ENCODE measurements around the gene KRTAP10-9. TPM values are rescaled to one million over a fixed set of nuclear protein-coding genes. Genes with fewer than 3 reads are reported as not detected.

The KRTAP10-9 gene
- total RNA-seq, 8 experiments from 2014 or later: 0.18 to 1.0 (median 0.46) TPM; not detected in 3

Other genes starting within 250 kb of the KRTAP10-9 start
- 1 to 10 TPM in 5 of 8 experiments, under 1 TPM in 3; 0.18 to 4.8 (median 2.6) TPM for gene LRRC3, start 171.6 kb upstream of the KRTAP10-9 start, total RNA-seq
- 1 to 10 TPM in 1 of 8 experiments, under 1 TPM in 2, not detected in 5; 0.18 to 1.1 (median 0.25) TPM for gene KRTAP10-1, start 86.9 kb upstream of the KRTAP10-9 start, total RNA-seq
- 1 to 10 TPM in 1 of 8 experiments, under 1 TPM in 3, not detected in 4; 0.17 to 1.1 (median 0.47) TPM for gene KRTAP10-2, start 75.6 kb upstream of the KRTAP10-9 start, total RNA-seq
- gene KRTAP10-3, start 68.3 kb upstream of the KRTAP10-9 start, total RNA-seq: 1 to 10 TPM in 1 of 8 experiments, under 1 TPM in 4, not detected in 3; 0.23 to 1.1 (median 0.46) TPM
- gene KRTAP10-4, start 53.4 kb upstream of the KRTAP10-9 start, total RNA-seq: under 1 TPM in 3 of 8 experiments, not detected in 5; 0.41 to 1.00 (median 0.87) TPM
- gene KRTAP10-5, start 46.5 kb upstream of the KRTAP10-9 start, total RNA-seq: 1 to 10 TPM in 1 of 8 experiments, under 1 TPM in 3, not detected in 4; 0.17 to 1.1 (median 0.43) TPM
- under 1 TPM in 4 of 8 experiments, not detected in 4; 0.23 to 0.71 (median 0.35) TPM for gene KRTAP10-6, start 34.6 kb upstream of the KRTAP10-9 start, total RNA-seq
- gene KRTAP10-7, start 26.5 kb upstream of the KRTAP10-9 start, total RNA-seq: under 1 TPM in 3 of 8 experiments, not detected in 5; 0.13 to 0.47 (median 0.20) TPM
- under 1 TPM in 4 of 8 experiments, not detected in 4; 0.41 to 0.67 (median 0.44) TPM for gene KRTAP10-8, start 15.0 kb upstream of the KRTAP10-9 start, total RNA-seq
- gene KRTAP10-10, start 10.3 kb downstream of the KRTAP10-9 start, total RNA-seq: 1 to 10 TPM in 1 of 8 experiments, under 1 TPM in 3, not detected in 4; 0.17 to 1.1 (median 0.51) TPM
- under 1 TPM in 2 of 8 experiments, not detected in 6; 0.49 to 0.66 TPM for gene KRTAP10-11, start 19.3 kb downstream of the KRTAP10-9 start, total RNA-seq
- gene KRTAP12-4, start 27.6 kb downstream of the KRTAP10-9 start, total RNA-seq: not detected
- not detected for gene KRTAP12-3, start 30.8 kb downstream of the KRTAP10-9 start, total RNA-seq
- not detected for gene KRTAP12-2, start 39.8 kb downstream of the KRTAP10-9 start, total RNA-seq
- under 1 TPM in 1 of 8 experiments, not detected in 7; 0.90 TPM for gene KRTAP12-1, start 55.1 kb downstream of the KRTAP10-9 start, total RNA-seq
- gene KRTAP10-12, start 70.1 kb downstream of the KRTAP10-9 start, total RNA-seq: under 1 TPM in 3 of 8 experiments, not detected in 5; 0.29 to 0.85 (median 0.56) TPM
- under 1 TPM in 7 of 8 experiments, not detected in 1; 0.21 to 0.66 (median 0.31) TPM for gene TSPEAR, start 84.5 kb downstream of the KRTAP10-9 start, total RNA-seq
- 100 to 1,000 TPM in 2 of 8 experiments, 10 to 100 TPM in 6; 32.6 to 142 (median 54.7) TPM for gene UBE2G2, start 174.7 kb downstream of the KRTAP10-9 start, total RNA-seq
- 100 to 1,000 TPM in 1 of 8 experiments, 10 to 100 TPM in 7; 46.6 to 103 (median 56.9) TPM for gene SUMO3, start 191.0 kb downstream of the KRTAP10-9 start, total RNA-seq
- gene PTTG1IP, start 246.6 kb downstream of the KRTAP10-9 start, total RNA-seq: 100 to 1,000 TPM in 3 of 8 experiments, 10 to 100 TPM in 5; 62.1 to 226 (median 85.5) TPM

Measured in motor neuron (in vitro differentiated cells).